Fibroblast of the aortic adventitia (primary cell): ENCODE data around the gene DLX3. TPM values are rescaled to one million over a fixed set of nuclear protein-coding genes. Genes with fewer than 3 reads are reported as not detected.

ENCODE experiments used
- DNase-seq: peaks from one replicate; pipeline ENCODE4 v3.0.0-alpha.2; 2010; ENCODE audit warnings: low read depth
- H3K4me3 ChIP-seq: 2 replicates; pipeline ENCODE4 v1.5.1; 2011; ENCODE audit warnings: low read depth, mild to moderate bottlenecking, control low read depth, low read length, moderate library complexity
- CTCF ChIP-seq: IDR thresholded peaks from 2 replicates; pipeline ENCODE4 v1.5.1; 2011; ENCODE audit warnings: mild to moderate bottlenecking, low read length, control low read depth, inconsistent platforms; ENCODE audit not compliant: insufficient read depth
- small RNA-seq: library from RNA; depleted of rRNA; stranded (forward); fragments of <200 nt; gene quantifications from one replicate; pipeline ENCODE3, GENCODE V24; 2012
- total RNA-seq: library from RNA; depleted of rRNA; stranded (reverse); fragments of >200 nt; gene quantifications from 2 replicates; pipeline ENCODE4 v1.2.3, GENCODE V29; 2012; ENCODE audit warnings: low replicate concordance

DLX3 gene
- total RNA-seq, 1 donor: not detected

GRCh38 chr17:49941427-49941826 is 53.6 kb downstream of the DLX3 start:
- DNase-seq: no peak
- no peak overlapping the region for H3K4me3 ChIP-seq
- no peak for TF ChIP-seq CTCF

Small RNAs within 50 kb of the gene (small RNA-seq; reads per million reads assigned to genes)
- not detected for gene RNU6-1313P

Other genes starting within 250 kb of the DLX3 start
- gene FAM117A, start 231.1 kb downstream of the DLX3 start, total RNA-seq: 1.1 TPM in 2 replicates
- 21.5 and 33.5 TPM in 2 replicates for gene KAT7, start 206.5 kb downstream of the DLX3 start, total RNA-seq
- gene TAC4, start 147.2 kb downstream of the DLX3 start, total RNA-seq: not detected in 2 replicates
- not detected in 2 replicates for gene DLX4, start 26.0 kb downstream of the DLX3 start, total RNA-seq
- 16.1 and 35.1 TPM in 2 replicates for gene ITGA3, start 60.9 kb upstream of the DLX3 start, total RNA-seq
- 13.2 and 37.8 TPM in 2 replicates for gene PDK2, start 100.1 kb upstream of the DLX3 start, total RNA-seq
- 1.6 and 5.1 TPM in 2 replicates for gene SAMD14, start 134.9 kb upstream of the DLX3 start, total RNA-seq
- gene PPP1R9B, start 155.5 kb upstream of the DLX3 start, total RNA-seq: 59.3 and 85.4 TPM in 2 replicates
- gene SGCA, start 170.8 kb upstream of the DLX3 start, total RNA-seq: 0.65 and 0.90 TPM in 2 replicates
- gene COL1A1, start 206.4 kb upstream of the DLX3 start, total RNA-seq: 2,633 and 16,513 TPM in 2 replicates